Kidney (tissue), 14 donors: Measurements from ENCODE around the gene GLCE. TPM values are rescaled to one million over a fixed set of nuclear protein-coding genes. Genes with fewer than 3 reads are reported as not detected.

Experiments used
- DNase-seq, 5 donors: peaks; one replicate each; pipeline ENCODE4 v3.0.0-alpha.2; 2013 to 2020
- FAIRE-seq: peaks from 2 replicates; lab custom pipeline; 2012; peaks lifted over from hg19 to GRCh38; lab: Jason Lieb, UNC
- H3K27ac ChIP-seq, 2 donors: one replicate each; pipeline ENCODE4 v1.7.0; 2013; ENCODE audit warnings: low read depth in 2 of 2, low read length in 2 of 2, inconsistent platforms in 1 of 2
- H3K27me3 ChIP-seq: one replicate; pipeline ENCODE4 v1.7.1; 2013; ENCODE audit warnings: low read length, inconsistent platforms; ENCODE audit not compliant: control insufficient read depth, insufficient read depth
- H3K36me3 ChIP-seq, 3 donors: one replicate each; pipeline versions ENCODE4 v1.7.0 to v1.7.1; 2013; ENCODE audit warnings: low read length in 3 of 3, control low read depth in 1 of 3, inconsistent platforms in 1 of 3; ENCODE audit not compliant: insufficient read depth in 3 of 3, control insufficient read depth in 2 of 3
- H3K4me1 ChIP-seq, 3 donors: one replicate each; pipeline versions ENCODE4 v1.7.0 to v1.7.1; 2013; ENCODE audit warnings: low read length in 3 of 3, inconsistent platforms in 1 of 3, low read depth in 1 of 3; ENCODE audit not compliant: control insufficient read depth in 2 of 3, insufficient read depth in 2 of 3
- H3K4me3 ChIP-seq, 3 donors: one replicate each; pipeline versions ENCODE4 v1.7.0 to v1.8.1; 2013; ENCODE audit warnings: low read length in 3 of 3, control low read depth in 1 of 3, inconsistent platforms in 1 of 3
- H3K9ac ChIP-seq, 3 donors: one replicate each; pipeline versions ENCODE4 v1.7.0 to v1.7.1; 2013; ENCODE audit warnings: low read length in 3 of 3, control low read depth in 1 of 3, inconsistent platforms in 1 of 3
- H3K9me3 ChIP-seq, 3 donors: one replicate each; pipeline versions ENCODE4 v1.7.0 to v1.7.1; 2013; ENCODE audit warnings: low read length in 3 of 3, control low read depth in 1 of 3, inconsistent platforms in 1 of 3; ENCODE audit not compliant: control insufficient read depth in 2 of 3, insufficient read depth in 1 of 3
- CTCF ChIP-seq: IDR thresholded peaks from 3 replicates; pipeline ENCODE4 v1.5.1; 2012; ENCODE audit warnings: mild to moderate bottlenecking, moderate library complexity, borderline replicate concordance; ENCODE audit not compliant: insufficient read depth; ENCODE audit errors: extremely low read depth
- intact Hi-C: fragments of 100-400 bp; cut with DNase I; formaldehyde crosslinking; loops from one replicate; pipeline ENCODE4 v1.11.1; 2022
- polyA plus RNA-seq: library from polyadenylated mRNA; stranded (reverse); fragments of 350-450 nt; fragmentation: Illumina TruSeq; extraction: RNeasy Lipid Tissue Mini Kit (QIAGEN cat#74804); gene quantifications from one replicate; pipeline ENCODE4 v1.2.3, GENCODE V29; 2014; ENCODE audit warnings: low read depth, low replicate concordance; ENCODE audit not compliant: insufficient read depth
- total RNA-seq: library from RNA; stranded (reverse); fragmentation: NEBNext Ultra II Directional; extraction: Animal tissue kit (Norgen Biotek cat#: 25700); gene quantifications from one replicate; pipeline ENCODE4 v1.2.1, GENCODE V29; 2021
- donor health status: control.
- donor health status: control.
- donor health status: control.
- donor health status: control.
- donor health status: control.
- donor health status: DM: yes; HTN: yes; CAD: no.
- donor health status: Normal renal cell carcinoma (clear cell type).

GLCE gene
- total and polyA plus RNA-seq, 2 donors from 2014 or later, result 14.9 to 18.0 TPM

GRCh38 chr15:69190504-69190903 is 30.1 kb downstream of the GLCE start:
- no peaks in the 10 kb centered on the region for H3K27me3 ChIP-seq

GRCh38 chr15:69194025-69194827 is 33.8 kb downstream of the GLCE start:
- no peaks in the 10 kb centered on the region for H3K27me3 ChIP-seq
- H3K9me3 ChIP-seq, result peaks cover 0 to 3% (median 0%) of the 10 kb centered on the region in 3 donors
- no peaks in the 10 kb centered on the region for H3K36me3 ChIP-seq
- peaks cover 0 to 20% (median 0%) of the 10 kb centered on the region in 3 donors for H3K4me1 ChIP-seq
- no peak for FAIRE-seq
- no peak for DNase-seq
- peak overlapping the region in 1 of 2 donors; percentile 16 for H3K27ac ChIP-seq
- intact Hi-C loops, result no loop called here
- H3K9ac ChIP-seq, result no peak overlapping the region
- no peak overlapping the region for H3K4me3 ChIP-seq
- TF ChIP-seq CTCF, result no peak

More at GRCh38 chr15:69190504-69190903, 30.1 kb downstream of the GLCE start:
- intact Hi-C loops, result no loop called here
- peaks cover 0 to 3% (median 0%) of the 10 kb centered on the region in 3 donors for H3K9me3 ChIP-seq
- no peak for TF ChIP-seq CTCF
- DNase-seq, result no peak
- no peak overlapping the region for H3K9ac ChIP-seq
- no peaks in the 10 kb centered on the region for H3K36me3 ChIP-seq
- no peak overlapping the region for H3K27ac ChIP-seq
- peaks cover 0 to 19% (median 0%) of the 10 kb centered on the region in 3 donors for H3K4me1 ChIP-seq
- H3K4me3 ChIP-seq, result no peak overlapping the region
- no peak for FAIRE-seq

GRCh38 chr15:69194854-69195253 is 34.4 kb downstream of the GLCE start:
- peak in 2 of 5 donors; percentile 53 to 58 for DNase-seq
- H3K4me1 ChIP-seq, result peaks cover 0 to 20% (median 0%) of the 10 kb centered on the region in 3 donors
- FAIRE-seq, result no peak
- no peak overlapping the region for H3K9ac ChIP-seq
- H3K4me3 ChIP-seq, result no peak overlapping the region
- H3K36me3 ChIP-seq, result no peaks in the 10 kb centered on the region
- H3K27ac ChIP-seq, result no peak overlapping the region
- no peak for TF ChIP-seq CTCF
- H3K9me3 ChIP-seq, result peaks cover 0 to 3% (median 0%) of the 10 kb centered on the region in 3 donors
- intact Hi-C loops, result no loop called here
- no peaks in the 10 kb centered on the region for H3K27me3 ChIP-seq
